ENCODE data around the gene NRL. TPM values are rescaled to one million over a fixed set of nuclear protein-coding genes. Genes with fewer than 3 reads are reported as not detected.

NRL gene
- polyA plus RNA-seq, 5 donors: 1.0 to 2.3 (median 1.2) TPM

- DNase-seq: no peak
Measured at GRCh38 chr14:24083462-24083861, 31.3 kb downstream of the NRL start.

DNA sequence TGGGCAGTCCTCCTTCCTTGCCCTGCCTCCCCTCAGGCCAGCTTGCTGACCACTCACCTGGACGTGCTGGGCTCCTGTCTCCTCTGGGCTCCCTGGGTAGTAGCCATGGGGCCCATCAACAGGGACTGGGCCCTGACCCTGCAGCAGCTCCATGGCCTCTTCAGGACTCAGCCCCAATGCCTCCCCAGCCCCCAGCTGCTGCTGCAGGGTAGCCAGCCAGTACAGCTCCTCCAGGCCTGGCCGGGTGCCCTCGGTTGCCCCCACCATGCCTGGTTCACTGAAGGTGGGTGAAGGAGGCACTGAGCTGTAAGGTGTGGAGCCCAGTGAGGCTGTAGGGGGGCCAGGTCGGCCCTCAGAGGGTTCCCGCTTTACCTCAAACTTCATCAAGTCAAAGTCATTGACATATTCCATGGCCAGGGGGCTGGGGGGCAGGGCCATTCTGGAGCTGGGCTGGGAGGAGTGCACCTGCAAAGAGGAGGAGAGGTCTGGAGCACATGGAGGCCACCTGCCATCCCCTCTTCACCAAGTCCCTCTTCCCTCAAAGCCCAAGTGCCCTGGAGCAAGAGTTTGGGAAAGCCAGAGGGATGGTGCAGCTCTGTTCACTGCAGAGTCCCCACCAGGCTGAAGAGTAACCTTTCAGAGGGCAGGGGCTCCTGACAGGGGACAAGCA is 32.2 kb downstream of the NRL start:
- DNase-seq: no peak

GRCh38 chr14:24081739-24082211 is 33.0 kb downstream of the NRL start:
- DNase-seq: no peak

DNA sequence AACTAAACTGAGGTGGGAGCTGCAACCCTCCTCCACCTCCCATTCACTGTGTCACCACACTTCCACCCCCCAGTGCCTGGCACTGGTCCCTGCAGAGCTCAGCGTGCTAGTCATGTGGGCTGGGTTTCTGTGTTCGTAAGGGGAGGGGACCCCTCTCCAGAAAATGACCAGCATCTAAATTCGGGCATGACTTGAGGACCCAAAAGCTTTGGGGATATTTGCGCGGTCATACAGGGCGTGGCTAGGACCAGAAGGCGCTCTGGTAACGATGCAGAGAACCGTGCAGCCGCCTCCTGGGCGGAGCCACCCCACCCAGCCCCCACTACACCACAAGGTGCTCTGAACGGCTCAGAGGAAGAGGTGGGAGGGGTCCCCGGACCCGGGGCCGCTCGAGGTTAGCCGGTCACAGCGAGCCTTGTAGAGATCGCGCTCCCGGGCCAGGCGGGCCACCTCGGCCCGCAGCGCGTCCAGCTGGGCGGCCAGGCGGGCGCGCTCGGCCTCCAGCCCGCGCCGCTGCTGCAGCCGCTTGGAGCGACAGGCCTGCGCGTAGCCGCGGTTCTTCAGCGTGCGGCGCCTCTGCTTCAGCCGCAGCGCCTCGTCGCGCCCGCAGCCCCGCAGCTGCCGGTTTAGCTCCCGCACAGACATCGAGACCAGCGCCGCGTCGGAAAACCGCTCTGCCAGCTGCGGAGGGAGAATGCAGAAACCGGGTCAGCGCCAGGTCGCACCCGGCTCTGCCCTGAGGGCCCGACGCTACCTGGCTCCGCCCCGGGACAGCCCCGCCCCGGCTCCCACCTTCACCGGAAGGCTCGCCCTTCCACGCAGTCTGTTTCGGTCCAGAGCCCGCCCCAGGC is 33.6 kb downstream of the NRL start:
- DNase-seq: peak; percentile 27 to 31

DNA sequence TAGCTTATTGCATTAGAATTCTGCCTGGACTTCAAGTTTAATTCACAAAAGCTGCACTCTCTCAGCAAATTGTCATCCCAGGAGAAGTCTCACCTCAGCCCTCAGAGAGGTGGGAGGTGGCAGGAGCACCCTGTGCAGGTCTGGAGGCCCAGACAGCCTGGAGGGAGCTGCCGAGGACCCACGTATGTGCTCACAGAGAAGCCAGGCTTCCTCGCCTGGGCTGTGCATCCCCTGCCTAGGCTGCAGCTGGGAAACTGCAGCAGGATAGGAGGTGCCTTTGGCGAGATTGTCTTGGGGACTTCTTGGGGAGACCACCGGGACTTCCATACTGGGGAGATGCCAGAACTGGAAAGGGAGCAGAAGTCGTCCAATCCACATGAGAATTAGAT is 34.6 kb downstream of the NRL start:
- DNase-seq: no peak

GRCh38 chr14:24079491-24080141 is 35.1 kb downstream of the NRL start:
- DNase-seq: no peak

DNA sequence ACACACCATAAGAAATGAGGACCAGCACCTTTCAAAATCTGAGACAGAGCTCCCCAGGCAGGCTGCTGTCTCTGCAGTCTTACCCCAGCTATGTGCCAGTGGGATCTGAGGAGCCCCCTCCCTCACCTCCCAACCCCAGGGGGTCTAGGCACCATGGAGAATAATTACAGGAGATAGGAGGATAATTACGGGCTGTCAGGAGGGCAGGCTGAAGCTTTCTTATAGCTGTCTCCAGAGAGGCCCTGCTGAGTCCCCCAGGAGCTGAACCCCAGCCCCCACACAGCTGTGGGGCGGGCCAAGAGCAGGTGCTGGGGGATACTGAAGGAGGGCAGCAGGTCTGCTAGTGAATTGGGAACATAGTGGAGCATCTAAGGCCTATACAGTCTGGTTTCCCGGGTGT is 36.6 kb downstream of the NRL start:
- no peak for DNase-seq

GRCh38 chr14:24077086-24077485 is 37.7 kb downstream of the NRL start:
- DNase-seq: no peak

- no peak for DNase-seq
Measured at GRCh38 chr14:24076302-24076601, 38.5 kb downstream of the NRL start.

DNA sequence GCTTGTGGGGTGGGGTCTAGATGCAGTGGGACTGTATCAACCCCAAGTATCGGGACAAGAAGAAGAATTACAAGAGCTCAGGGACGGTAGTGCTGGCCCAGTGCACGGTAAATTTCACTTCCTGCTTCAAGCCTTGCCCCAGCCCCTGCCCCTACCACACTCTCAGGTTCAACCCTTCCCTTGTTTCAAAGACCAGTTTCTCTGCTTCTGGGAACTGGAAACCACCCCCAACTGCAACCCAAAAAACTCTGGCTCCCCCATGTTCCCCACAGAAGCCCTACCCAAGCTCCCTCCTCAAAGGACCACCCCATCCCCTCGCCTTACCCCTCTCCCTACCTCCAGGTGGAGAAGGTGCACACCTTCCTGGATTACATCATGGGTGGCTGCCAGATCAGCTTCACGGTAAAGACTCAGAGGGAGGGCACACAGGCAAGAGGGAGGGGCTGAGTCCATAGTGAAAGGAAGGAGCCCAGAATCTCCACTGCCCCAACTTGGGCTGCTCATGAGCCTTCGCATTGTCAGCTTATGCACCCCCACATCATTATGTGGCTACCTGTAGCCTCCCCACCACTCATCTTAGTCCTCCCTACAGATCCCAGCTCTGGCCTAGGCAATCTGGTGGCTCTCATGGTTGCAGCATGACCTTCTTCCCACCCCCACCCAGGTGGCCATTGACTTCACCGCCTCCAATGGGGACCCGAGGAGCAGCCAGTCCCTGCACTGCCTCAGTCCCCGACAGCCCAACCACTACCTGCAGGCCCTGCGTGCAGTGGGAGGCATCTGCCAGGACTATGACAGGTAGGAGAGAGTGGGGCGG is 39.1 kb downstream of the NRL start:
- no peak for DNase-seq

DNA sequence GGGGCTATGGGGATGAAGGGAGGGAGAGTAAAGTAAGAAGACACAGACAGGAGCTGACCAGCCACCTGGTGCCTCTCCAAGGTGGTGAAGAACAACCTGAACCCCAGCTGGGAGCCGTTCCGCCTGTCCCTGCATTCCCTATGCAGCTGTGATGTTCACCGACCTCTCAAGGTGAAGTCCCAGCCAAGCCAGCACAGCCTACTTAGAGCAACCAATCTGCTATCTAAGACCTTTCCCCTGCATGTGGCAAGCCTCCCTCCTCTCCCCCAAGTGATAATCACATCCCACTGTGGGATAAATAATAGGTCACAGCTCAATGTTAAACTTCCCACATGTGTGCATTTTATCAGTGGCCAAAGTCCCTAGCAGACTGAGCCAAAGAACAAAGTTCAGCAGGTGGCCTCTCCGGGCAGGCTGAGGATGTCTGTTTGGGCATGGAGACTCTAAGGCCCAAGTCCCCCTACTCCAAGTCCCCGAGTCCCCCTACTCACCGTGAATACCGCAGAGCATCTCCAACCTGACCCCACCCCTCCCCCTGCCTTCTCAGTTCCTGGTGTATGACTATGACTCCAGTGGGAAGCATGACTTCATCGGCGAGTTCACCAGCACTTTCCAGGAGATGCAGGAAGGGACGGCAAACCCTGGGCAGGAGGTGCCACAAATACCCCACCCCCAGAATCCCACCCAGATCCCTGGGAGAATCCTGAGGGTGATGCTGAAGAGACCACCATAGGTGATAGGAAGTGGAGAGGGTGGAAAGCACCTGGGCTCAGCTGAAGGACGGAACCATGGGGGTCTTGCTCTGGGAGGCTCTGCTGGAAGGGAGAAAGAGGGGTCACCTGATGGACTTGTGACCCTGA is 39.9 kb downstream of the NRL start:
- DNase-seq: no peak

DNA sequence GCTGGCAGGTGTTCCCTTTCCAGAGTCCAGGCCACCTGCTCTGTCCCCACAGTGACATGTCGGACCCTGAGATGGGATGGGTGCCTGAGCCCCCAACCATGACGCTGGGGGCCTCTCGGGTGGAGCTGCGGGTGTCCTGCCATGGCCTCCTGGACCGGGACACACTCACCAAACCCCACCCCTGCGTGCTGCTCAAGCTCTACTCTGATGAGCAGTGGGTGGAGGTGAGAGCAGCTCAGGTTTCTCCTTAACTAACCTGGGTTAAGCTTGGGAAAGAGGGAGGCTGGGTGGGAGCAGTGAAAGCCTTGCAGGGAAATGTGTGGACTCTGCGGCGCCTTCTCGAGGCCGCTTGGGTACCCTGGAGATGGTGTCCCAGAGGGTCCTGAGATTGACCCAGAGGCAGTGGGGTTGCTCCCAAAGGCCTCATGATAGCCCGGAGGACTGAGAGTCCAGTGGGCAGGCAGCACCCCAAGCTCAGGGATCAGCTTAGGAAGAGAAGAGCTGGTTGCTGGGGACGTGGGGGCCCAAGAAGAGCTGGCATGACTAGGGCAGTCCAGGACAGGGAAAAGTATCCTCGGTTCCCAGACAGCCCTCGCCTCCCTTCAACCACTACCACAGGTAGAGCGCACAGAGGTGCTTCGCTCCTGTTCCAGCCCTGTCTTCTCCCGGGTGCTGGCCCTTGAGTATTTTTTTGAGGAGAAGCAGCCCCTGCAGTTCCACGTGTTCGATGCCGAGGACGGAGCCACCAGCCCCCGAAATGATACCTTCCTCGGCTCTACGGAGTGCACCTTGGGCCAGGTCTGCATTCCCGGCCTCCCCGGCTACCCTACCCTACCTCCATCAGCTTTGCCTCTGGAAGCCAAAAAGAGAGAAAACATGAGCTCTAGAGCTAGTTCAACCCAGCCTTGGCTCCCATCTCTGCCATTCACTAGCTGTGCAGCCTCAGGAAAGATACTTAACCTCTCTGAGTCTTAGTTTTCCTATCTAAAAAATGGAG is 41.6 kb downstream of the NRL start:
- DNase-seq: no peak

DNA sequence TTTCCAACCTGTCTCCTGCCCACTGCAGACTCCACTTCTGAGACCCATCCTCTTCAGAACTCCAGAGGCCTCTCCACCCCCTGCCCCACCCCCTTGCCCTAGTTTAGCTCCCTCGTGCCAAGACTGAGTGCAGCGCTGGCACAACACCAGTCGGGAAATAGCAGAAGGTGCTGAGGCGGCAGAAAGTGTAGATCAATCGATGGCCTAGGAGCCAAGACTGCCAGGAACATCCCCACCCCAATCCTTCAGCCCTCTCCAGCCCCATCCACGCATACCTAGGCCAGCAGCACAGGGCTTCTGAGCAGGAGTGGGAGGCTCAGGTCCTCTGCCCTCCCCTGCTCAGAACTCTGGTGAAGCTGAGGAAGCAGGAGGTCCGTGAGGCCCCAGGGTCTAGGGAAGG is 42.3 kb downstream of the NRL start:
- DNase-seq: no peak

DNA sequence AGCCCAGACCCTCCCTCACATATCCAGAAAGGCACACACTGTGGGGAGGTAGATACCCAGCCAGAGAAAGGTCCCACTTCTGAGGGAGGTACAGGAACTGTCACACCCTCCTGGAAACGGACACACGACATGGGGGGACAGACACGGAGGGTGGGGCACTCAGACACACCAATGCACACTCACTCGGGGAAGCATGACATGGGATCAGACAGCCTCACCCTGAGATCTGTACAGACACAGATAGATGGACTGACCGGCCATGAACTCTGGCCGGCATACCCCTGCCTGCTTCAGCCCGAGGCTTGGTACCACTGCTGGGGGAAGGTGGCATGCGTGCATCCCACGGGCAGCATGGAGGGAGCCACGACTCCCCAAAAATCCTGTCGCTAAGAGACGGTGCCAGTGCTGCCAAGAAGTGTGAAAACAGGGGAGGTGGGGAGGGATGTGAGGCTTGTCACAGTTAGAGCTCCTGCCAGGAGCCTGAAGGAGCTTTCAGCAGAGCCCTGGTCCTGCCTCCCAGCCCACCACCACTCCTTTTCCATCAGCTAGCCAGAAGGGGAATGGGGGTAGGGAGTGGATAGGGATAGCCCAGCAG is 42.8 kb downstream of the NRL start:
- no peak for DNase-seq

DNA sequence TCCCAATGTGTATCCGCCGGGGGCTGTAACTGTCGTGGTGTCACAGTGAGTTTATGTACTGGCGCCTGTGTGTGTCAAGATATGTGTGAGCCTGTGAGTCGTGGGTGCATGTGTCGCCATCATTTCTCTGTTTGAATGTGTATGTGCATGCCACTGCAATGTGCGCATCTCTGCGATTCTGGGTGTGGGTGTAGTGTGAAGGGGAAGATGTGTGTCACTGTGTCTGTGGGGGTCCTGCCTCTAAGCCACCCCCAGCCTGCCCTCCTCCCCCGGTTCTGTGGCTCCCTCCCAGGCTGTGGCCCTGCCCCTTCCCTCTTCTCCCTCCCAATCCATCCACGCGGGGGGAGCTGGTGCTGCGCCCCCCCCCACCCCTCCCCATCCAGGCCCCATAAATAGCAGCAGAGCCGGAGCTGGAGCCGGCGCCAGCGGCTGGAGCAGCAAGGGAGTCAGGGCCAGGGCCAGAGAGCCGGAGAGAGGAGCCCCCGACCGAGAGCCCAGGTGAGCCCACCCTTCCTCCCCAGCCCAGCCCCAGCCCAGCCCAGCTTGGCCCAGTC is 43.5 kb downstream of the NRL start, which contains the start of gene CPNE6:
CPNE6 (plus strand) TSS at position 419 of the 554 bp plus-strand sequence. CDS start 1,375 bp downstream, outside the sequence.
- no peak for DNase-seq

- no peak for DNase-seq
Measured at GRCh38 chr14:24070285-24071143, 44.2 kb downstream of the NRL start.

DNA sequence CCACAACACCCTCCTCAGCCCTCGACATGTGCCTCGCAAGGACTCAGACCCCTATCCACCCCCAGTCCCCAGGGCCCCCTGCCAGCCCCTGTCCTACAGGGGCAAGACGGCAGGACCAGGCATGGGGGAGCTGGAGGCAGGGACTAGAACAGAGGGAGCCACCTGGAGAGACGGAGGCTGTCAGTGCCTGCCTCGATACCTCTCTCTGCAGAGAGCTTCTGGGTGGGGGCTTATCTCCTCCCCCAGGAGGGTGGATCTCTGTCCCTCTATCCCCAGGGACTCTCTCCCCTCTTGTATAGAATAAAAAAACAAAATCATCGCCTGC is 45.4 kb downstream of the NRL start:
- no peak for DNase-seq
